MCF 10A (cell line): Measurements from ENCODE around the gene ATRIP. TPM values are rescaled to one million over a fixed set of nuclear protein-coding genes. Genes with fewer than 3 reads are reported as not detected.

Experiments
- BruUV-seq: library from RNA; stranded (reverse); fragments of 400-500 nt; replicated peaks from 2 replicates; lab custom pipeline; 2021; lab: Mats Ljungman, UMichigan
- CTCF ChIA-PET: fragments of 300-600 bp; sonication (Branson Sonifier 250); formaldehyde crosslinking; extraction: SDS; loops from one replicate; lab custom pipeline; 2021; ENCODE audit warnings: antibody characterized with exemption, inconsistent platforms; lab: Yijun Ruan, JAX
- POLR2A ChIA-PET: fragments of 300-600, 350-650 bp; sonication (Branson Sonifier 250); formaldehyde crosslinking; extraction: SDS; loops from one replicate; lab custom pipeline; 2020; ENCODE audit warnings: antibody characterized with exemption, inconsistent platforms; lab: Yijun Ruan, JAX
- DNase-seq: peaks from one replicate; pipeline ENCODE4 v3.0.0-alpha.2; 2018; ENCODE audit not compliant: unreplicated experiment
- H3K27ac Mint-ChIP-seq: one replicate; pipeline ENCODE4 v1.8.0; 2022; ENCODE audit warnings: mild to moderate bottlenecking, low read depth, mixed read lengths; ENCODE audit not compliant: unreplicated experiment
- H3K27me3 Mint-ChIP-seq: one replicate; pipeline ENCODE4 v1.8.0; 2022; ENCODE audit warnings: mixed read lengths; ENCODE audit not compliant: insufficient read depth, unreplicated experiment
- H3K36me3 Mint-ChIP-seq: one replicate; pipeline ENCODE4 v1.8.0; 2022; ENCODE audit warnings: mild to moderate bottlenecking, moderate library complexity, mixed read lengths; ENCODE audit not compliant: insufficient read depth, unreplicated experiment
- H3K4me1 Mint-ChIP-seq: one replicate; pipeline ENCODE4 v1.8.0; 2022; ENCODE audit warnings: mixed read lengths; ENCODE audit not compliant: insufficient read depth, unreplicated experiment
- H3K4me3 Mint-ChIP-seq: one replicate; pipeline ENCODE4 v1.8.0; 2022; ENCODE audit warnings: mild to moderate bottlenecking, moderate library complexity, mixed read lengths; ENCODE audit not compliant: unreplicated experiment
- H3K9me3 Mint-ChIP-seq: one replicate; pipeline ENCODE4 v1.8.0; 2022; ENCODE audit warnings: mixed read lengths; ENCODE audit not compliant: unreplicated experiment
- CTCF ChIP-seq: fragments of 200-600 bp; IDR thresholded peaks from one replicate; pipeline ENCODE4 v1.8.0; 2022; ENCODE audit warnings: antibody characterized with exemption, mild to moderate bottlenecking; ENCODE audit not compliant: unreplicated experiment
- intact Hi-C: fragments of 100-400 bp; cut with micrococcal nuclease; formaldehyde crosslinking; loops from 2 replicates; pipeline ENCODE4 v1.14.1; 2022
- total RNA-seq: library from RNA; stranded (reverse); gene quantifications from 2 replicates; pipeline ENCODE4 v1.2.3, GENCODE V29; 2022

ATRIP gene
- total RNA-seq, 1 experiment from 2014 or later: 8.6 TPM

GRCh38 chr3:48414376-48415250 lies 31.9 kb upstream of the ATRIP start:
- no peak for DNase-seq
- Mint-ChIP-seq H3K36me3 (peaks cover 80% of the 10 kb centered on the region), H3K4me1 (peaks cover 15% of the 10 kb centered on the region), H3K9me3 (no peaks in the 10 kb centered on the region), H3K27me3 (no peaks in the 10 kb centered on the region), H3K4me3 (no peak overlapping the region), H3K27ac (no peak overlapping the region)
- BruUV-seq: no TSS peak
- intact Hi-C loops: no loop called here
- POLR2A ChIA-PET: interaction anchor here (0.6 to 22.1 kb wide), 5 partner anchors 13 to 173 kb away, joined by 3 to 749 read pairs (median 9); partner anchors contain the start of genes CCDC51, PLXNB1, TMA7 and ZNF589
- CTCF ChIA-PET: interaction anchor here (1.4 to 22.6 kb wide), 4 partner anchors 10 to 22 kb away, joined by 3 to 647 read pairs (median 17); partner anchors contain the start of genes CCDC51 and TMA7
- TF ChIP-seq CTCF: no peak

GRCh38 chr3:48415251-48415953 lies 31.1 kb upstream of the ATRIP start:
- H3K27ac Mint-ChIP-seq: no peak overlapping the region
- TF ChIP-seq CTCF: no peak
- no TSS peak for BruUV-seq
- H3K36me3 Mint-ChIP-seq: peaks cover 83% of the 10 kb centered on the region
- no peak for DNase-seq
- H3K4me1 Mint-ChIP-seq: peaks cover 15% of the 10 kb centered on the region
- ChIA-PET CTCF (interaction anchor here (1.4 to 22.6 kb wide), 4 partner anchors 11 to 22 kb away, joined by 3 to 647 read pairs (median 17); partner anchors contain the start of genes CCDC51 and TMA7), POLR2A (interaction anchor here (1.2 to 22.1 kb wide), 3 partner anchors 13 to 25 kb away, joined by 3 to 749 read pairs (median 65); partner anchors contain the start of gene PLXNB1)
- H3K27me3 Mint-ChIP-seq: no peaks in the 10 kb centered on the region
- H3K9me3 Mint-ChIP-seq: no peaks in the 10 kb centered on the region
- intact Hi-C loops: no loop called here
- no peak overlapping the region for H3K4me3 Mint-ChIP-seq

GRCh38 chr3:48416091-48416505 lies 30.4 kb upstream of the ATRIP start:
- peaks cover 15% of the 10 kb centered on the region for H3K4me1 Mint-ChIP-seq
- no peaks in the 10 kb centered on the region for H3K9me3 Mint-ChIP-seq
- H3K27me3 Mint-ChIP-seq: no peaks in the 10 kb centered on the region
- H3K4me3 Mint-ChIP-seq: no peak overlapping the region
- no peak for DNase-seq
- intact Hi-C loops: no loop called here
- no peak for TF ChIP-seq CTCF
- ChIA-PET POLR2A (interaction anchor here (6.4 to 22.1 kb wide), 2 partner anchors 12 to 14 kb away, joined by 65 to 749 read pairs; partner anchors contain the start of gene PLXNB1), CTCF (interaction anchor here (0.6 to 22.6 kb wide), 3 partner anchors 12 to 21 kb away, joined by 4 to 647 read pairs (median 4); partner anchors contain the start of genes CCDC51 and TMA7)
- BruUV-seq: no TSS peak
- H3K36me3 Mint-ChIP-seq: peaks cover 80% of the 10 kb centered on the region
- no peak overlapping the region for H3K27ac Mint-ChIP-seq
